Esophagus muscularis mucosa (tissue), 4 donors: ENCODE measurements around the gene NUP62.
"Not testable (repeated sequence)": the region's sequence is repeated elsewhere in the genome, so short reads cannot be mapped to it uniquely, and the experiment has no call there.

Experiments used
- EP300 ChIP-seq: sonication (generic); formaldehyde crosslinking; IDR thresholded peaks from one replicate; pipeline ENCODE4 v1.6.1; 2017; ENCODE audit warnings: antibody characterized with exemption
- POLR2A ChIP-seq: fragments of 450-650 bp; IDR thresholded peaks from one replicate; pipeline ENCODE4 v1.6.1; 2017; ENCODE audit warnings: antibody characterized with exemption, moderate library complexity, mild to moderate bottlenecking, low read depth
- POLR2AphosphoS5 ChIP-seq, 2 donors: sonication (generic); formaldehyde crosslinking; IDR thresholded peaks; one replicate each; pipeline ENCODE4 v1.6.1; 2017; ENCODE audit warnings: antibody characterized with exemption in 2 of 2
- TF ChIP-seq, protein P1 (sequence below), 3 experiments: fragments of 200-600 bp in 2 of 3; fragments of 450-650 bp in 1 of 3; sonication (generic) in 2 of 3; IDR thresholded peaks; one replicate each; pipeline ENCODE4 v1.5.1; 2017 to 2019; ENCODE audit warnings: antibody characterized with exemption in 3 of 3, mild to moderate bottlenecking in 2 of 3, moderate library complexity in 1 of 3

DNA sequence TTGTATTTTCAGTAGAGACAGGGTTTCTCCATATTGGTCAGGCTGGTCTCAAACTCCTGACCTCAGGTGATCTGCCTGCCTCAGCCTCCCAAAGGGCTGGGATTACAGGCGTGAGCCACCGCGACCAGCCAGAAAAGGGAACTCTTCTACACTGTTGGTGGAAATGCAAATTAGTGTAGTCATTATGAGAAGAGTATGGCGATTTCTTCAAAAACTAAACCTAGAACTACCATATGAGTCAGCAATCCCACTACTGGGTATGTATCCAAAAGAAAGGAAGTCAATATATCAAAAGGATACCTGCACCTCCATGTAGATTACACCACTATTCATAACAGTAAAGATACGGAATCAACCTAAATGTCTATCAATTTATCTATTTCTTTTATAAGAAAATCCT lies 15.3 kb upstream of the NUP62 start:
- TF ChIP-seq POLR2A; EP300; POLR2AphosphoS5 (IDR thresholded peaks at IDR 0.05): not testable (repeated sequence)
- TF ChIP-seq, protein P1, sequence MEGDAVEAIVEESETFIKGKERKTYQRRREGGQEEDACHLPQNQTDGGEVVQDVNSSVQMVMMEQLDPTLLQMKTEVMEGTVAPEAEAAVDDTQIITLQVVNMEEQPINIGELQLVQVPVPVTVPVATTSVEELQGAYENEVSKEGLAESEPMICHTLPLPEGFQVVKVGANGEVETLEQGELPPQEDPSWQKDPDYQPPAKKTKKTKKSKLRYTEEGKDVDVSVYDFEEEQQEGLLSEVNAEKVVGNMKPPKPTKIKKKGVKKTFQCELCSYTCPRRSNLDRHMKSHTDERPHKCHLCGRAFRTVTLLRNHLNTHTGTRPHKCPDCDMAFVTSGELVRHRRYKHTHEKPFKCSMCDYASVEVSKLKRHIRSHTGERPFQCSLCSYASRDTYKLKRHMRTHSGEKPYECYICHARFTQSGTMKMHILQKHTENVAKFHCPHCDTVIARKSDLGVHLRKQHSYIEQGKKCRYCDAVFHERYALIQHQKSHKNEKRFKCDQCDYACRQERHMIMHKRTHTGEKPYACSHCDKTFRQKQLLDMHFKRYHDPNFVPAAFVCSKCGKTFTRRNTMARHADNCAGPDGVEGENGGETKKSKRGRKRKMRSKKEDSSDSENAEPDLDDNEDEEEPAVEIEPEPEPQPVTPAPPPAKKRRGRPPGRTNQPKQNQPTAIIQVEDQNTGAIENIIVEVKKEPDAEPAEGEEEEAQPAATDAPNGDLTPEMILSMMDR (IDR thresholded peaks at IDR 0.05) = not testable (repeated sequence)
